GM12891 (cell line): ENCODE results near the gene FGD2.
A peak's percentile ranks its signal among the peaks of the same experiment; 100 is the strongest.

Experiments
- DNase-seq: peaks from one replicate; pipeline ENCODE4 v3.0.0; 2011; ENCODE audit warnings: low spot score; ENCODE audit not compliant: insufficient read length
- FAIRE-seq: peaks from 2 replicates; lab custom pipeline; 2011; peaks lifted over from hg19 to GRCh38; lab: Jason Lieb, UNC
- PAX5 ChIP-seq: IDR thresholded peaks from 2 replicates; pipeline ENCODE4 v1.6.1; 2011; ENCODE audit warnings: low read length, moderate library complexity, mild to moderate bottlenecking; ENCODE audit not compliant: insufficient read depth, severe bottlenecking
- POLR2A ChIP-seq: IDR thresholded peaks from 2 replicates; pipeline ENCODE4 v1.6.1; 2011; ENCODE audit warnings: low read depth, low read length, control low read depth
- POLR2AphosphoS5 ChIP-seq: IDR thresholded peaks from 2 replicates; pipeline ENCODE4 v1.6.1; 2011; ENCODE audit warnings: low read depth, low read length, control low read depth
- POU2F2 ChIP-seq: IDR thresholded peaks from 2 replicates; pipeline ENCODE4 v1.6.1; 2011; ENCODE audit warnings: low read depth, mild to moderate bottlenecking, control low read depth, low read length, moderate library complexity
- SPI1 ChIP-seq: IDR thresholded peaks from 2 replicates; pipeline ENCODE4 v1.6.1; 2011; ENCODE audit warnings: low read depth, low read length, control low read depth
- TAF1 ChIP-seq: IDR thresholded peaks from 2 replicates; pipeline ENCODE4 v1.6.1; 2011; ENCODE audit warnings: low read depth, low read length, control low read depth

Gene FGD2

DNA sequence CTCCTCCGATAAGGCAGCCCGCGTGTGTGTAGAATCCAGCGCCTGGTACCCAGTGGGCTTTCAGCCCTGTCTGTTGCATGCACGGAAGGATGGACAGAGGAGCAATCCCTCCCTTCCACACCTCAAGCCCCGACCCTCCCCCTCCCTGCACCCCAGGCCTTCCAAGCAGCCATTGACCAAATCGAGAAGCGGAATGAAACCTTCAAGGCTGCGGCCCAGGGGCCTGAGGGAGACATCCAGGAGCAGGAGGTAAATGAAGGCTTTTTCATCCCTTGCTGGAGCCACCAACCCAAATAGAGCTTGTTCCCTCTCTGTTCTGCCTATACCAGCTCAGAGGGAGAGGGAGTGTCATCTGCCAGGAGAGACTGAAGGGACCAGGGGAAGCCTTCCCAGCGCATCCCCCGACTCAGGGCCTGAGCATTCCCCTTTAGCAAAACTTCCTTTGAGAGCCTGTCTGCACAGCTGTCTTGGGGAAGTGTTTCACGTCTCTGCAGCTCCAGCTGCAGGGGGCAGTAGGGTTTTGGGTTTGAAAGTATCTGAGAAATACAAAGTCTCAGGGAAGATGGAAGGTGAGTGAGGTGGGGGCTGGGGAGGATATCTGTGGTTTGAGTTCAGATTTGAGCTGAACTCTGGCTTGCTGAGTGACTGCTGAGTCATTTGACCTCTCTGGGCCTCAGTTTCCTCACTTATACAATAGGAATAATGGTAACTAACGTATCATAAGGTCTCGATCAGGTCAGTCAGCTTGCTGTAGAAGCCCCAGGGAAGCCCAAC is 16.1 kb downstream of the FGD2 start:
- no peak for DNase-seq
- TF ChIP-seq POLR2A (no peak), POLR2AphosphoS5 (no peak), TAF1 (no peak), SPI1 (no peak), POU2F2 (no peak), PAX5 (no peak)
- no peak for FAIRE-seq

DNA sequence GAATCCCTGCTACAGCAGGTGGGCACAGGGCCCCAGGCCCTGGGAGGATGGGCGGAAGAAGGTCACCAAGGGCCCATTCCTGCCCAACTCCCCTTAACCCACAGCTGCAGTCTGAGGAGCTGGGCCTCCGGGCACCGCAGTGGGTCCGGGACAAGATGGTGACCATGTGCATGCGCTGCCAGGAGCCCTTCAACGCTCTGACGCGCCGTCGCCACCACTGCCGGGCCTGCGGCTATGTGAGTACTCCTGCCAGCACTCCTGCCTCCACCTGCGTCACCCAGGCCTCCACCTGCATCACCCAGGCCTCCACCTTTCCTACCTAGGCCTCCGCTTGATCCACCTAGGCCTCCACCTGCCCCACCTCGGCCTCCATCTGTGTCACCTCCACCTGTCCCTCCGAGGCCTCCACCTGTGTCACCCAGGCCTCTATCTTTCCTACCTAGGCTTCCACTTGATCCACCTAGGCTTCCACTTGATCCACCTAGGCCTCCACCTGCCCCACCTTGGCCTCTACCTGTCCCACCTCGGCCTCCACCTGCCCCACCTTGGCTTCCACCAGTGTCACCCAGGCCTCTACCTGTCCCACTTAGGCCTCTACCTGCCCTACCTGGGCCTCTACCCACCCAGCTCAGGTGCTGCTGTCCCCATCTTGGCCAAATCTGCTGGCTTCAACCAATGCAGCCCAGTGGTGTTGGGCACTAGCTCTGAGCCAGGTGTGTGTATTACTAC is 16.8 kb downstream of the FGD2 start:
- FAIRE-seq (no peak), DNase-seq (no peak)
- TF ChIP-seq TAF1 (no peak), POU2F2 (no peak), POLR2A (no peak), PAX5 (no peak), POLR2AphosphoS5 (no peak)

DNA sequence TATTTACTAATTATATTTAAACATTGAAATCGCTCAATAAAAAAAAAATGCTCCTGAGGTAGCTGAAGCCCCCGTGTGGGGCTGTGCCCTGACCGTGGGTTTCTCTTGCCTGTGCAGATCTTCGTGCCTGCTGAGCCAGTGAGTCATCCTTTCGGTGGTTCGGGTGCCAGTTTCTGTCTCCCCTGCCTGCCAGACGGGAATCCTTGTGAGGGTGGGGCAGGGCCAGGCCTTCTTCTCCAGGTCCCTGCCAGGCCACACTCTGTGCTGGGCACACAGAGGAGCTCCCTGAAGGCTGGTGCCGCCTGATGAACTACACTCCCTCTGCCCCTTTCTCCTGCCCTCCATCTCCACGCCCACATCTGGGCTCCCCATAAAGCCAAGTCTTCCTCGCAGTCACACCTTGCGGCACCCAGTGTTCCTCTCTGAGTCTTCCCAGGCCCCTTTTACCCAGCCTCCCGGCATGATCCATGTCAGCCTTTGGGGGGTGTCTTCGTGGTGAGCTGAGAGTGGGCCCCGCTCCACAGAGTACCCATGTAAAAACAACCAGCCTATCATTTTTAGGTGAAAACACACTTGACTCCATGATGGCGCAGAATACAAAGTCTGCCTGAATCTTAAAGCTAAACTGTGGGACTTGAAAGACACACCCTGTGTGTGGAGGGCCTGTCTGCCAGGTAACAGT is 19.3 kb downstream of the FGD2 start:
- DNase-seq (no peak), FAIRE-seq (no peak)
- TF ChIP-seq POLR2AphosphoS5, result no peak
- TF ChIP-seq POU2F2, result no peak
- TF ChIP-seq POLR2A, result no peak
- TF ChIP-seq PAX5, result no peak
- no peak for TF ChIP-seq TAF1
- TF ChIP-seq SPI1, result no peak

DNA sequence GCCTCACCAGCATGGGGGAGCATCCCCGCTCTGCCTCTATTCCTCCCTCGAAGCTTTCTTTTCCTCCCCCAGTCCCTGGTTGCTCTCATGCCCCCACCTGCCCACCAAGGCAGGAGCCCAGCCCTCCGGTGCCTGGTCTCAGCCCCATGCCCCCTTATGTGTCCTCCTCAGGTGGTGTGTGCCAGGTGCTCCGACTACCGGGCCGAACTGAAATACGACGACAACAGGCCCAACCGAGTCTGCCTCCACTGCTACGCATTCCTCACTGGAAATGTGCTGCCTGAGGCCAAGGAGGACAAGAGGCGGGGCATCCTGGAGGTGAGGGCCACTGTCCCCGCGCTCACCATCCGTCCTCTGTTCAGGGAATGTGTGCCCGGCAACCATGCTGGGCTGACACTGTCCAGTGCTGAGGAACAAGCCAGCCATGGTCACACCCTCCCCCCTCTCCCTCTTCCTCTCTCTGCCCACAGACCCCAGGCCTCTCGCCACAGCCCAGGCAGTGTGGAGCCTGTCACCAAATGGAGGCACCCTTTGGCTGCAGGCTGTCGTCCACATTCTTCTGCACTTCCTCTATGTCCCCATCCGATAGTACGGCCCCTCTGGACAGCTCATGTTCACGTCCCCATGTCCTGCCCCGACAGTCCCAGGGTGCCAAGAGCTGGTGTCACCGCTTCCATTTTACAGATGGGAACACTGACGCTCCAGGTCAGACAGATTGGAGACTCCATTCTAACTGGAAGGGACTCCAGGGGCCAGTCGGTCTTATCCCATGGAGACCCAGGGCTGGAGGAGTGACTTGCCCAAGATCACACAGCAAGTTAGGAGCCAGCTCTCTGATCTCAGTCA is 20.4 kb downstream of the FGD2 start:
- FAIRE-seq (no peak), DNase-seq (no peak)
- no peak for TF ChIP-seq POLR2A
- TF ChIP-seq POU2F2, result no peak
- TF ChIP-seq PAX5, result no peak
- TF ChIP-seq POLR2AphosphoS5, result no peak
- TF ChIP-seq SPI1, result no peak

DNA sequence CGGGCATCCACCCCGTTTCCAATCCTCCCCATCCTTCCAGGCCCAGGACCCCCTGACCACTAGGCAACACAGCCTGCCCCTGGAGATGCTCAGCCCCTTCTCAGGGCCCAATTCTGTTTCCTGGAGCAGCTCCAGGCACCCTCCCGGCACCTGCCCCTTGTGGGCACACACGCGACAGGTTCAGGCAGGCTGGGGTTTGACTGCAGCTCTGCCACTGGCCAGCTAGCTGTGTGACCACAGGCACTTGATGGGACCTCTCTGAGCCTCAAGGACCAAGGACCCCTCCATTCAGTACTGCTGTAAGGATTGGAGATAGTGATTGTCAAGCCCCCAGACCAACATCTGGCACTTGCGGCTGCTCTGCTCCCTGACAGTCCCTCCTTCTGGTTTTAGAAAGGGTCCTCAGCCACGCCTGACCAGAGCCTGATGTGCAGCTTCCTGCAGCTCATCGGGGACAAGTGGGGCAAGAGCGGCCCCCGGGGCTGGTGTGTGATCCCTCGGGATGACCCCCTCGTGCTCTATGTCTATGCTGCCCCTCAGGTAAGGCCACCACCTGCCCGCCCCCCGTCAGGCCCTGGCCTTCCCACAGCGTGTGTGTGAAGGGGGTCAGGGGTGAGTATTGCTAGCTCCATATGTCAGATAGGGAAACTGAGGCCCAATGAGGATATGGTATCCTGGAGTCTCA is 21.7 kb downstream of the FGD2 start:
- TF ChIP-seq POLR2A (no peak), PAX5 (no peak), SPI1 (no peak), POLR2AphosphoS5 (no peak), TAF1 (no peak), POU2F2 (no peak)
- DNase-seq (no peak), FAIRE-seq (no peak)

DNA sequence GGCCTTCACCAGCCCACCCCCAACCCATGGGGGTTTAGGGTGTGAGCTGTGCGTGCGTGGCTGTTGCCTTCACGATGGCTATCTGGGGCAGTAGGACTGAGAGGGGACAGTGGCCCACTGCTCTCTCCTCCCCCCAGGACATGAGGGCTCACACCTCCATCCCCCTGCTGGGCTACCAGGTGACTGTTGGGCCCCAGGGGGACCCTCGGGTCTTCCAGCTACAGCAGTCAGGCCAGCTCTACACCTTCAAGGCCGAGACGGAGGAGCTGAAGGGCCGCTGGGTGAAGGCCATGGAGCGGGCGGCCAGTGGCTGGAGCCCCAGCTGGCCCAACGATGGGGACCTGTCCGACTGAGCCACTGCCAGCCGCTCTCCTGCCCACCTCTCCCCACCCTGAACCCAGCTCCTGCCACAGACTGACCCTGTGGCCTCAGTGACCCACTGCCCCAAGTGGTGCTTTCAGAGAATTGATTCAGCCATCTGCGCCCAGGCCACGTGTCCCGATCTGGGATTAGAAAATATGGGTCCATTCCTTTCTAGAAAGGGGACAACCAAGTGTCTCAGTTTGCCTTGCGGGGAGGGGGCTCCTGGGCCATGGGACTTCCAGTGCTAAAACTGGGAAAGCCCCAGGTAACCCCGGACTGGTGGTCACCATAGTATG is 22.5 kb downstream of the FGD2 start:
- TF ChIP-seq SPI1 (no peak), TAF1 (no peak), POLR2A (no peak)
- DNase-seq (no peak), FAIRE-seq (no peak)

DNA sequence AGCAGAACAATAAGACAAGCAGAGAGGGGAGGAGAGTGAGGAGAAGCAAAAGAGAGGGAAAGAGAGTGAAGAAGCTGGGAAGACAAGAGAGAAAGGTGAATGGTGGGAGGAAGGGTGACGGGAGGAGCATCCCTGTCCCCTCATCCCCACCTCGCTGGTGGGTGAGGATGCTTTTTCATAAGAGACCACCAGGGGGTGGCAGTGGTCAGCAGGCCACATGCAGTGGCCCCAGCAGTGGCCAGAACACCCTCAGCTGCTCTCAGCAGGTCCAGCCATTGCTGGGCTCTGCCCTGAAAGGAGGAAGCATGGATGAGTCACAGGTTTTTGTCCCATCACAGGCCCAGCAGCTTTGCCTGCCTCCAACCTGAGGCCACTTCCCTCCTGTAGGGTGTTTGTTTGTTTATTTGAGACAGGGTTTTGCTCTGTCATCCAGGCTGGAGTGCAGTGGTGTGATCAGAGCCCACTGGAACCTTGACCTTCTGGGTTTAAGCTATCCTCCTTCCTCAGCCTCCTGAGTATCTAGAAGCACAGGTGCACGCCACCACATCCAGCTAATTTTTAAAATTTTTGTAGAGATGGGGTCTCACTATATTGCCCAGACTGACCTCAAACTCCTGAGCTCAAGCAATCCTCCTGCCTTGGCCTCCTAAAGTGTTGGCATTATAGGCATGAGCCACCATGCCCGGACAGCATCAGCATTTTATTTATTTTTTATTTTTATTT is 24.0 kb downstream of the FGD2 start:
- DNase-seq (no peak), FAIRE-seq (peak; percentile 58)
- TF ChIP-seq SPI1 (no peak), POLR2A (no peak), PAX5 (no peak), POU2F2 (no peak), TAF1 (no peak), POLR2AphosphoS5 (no peak)

DNA sequence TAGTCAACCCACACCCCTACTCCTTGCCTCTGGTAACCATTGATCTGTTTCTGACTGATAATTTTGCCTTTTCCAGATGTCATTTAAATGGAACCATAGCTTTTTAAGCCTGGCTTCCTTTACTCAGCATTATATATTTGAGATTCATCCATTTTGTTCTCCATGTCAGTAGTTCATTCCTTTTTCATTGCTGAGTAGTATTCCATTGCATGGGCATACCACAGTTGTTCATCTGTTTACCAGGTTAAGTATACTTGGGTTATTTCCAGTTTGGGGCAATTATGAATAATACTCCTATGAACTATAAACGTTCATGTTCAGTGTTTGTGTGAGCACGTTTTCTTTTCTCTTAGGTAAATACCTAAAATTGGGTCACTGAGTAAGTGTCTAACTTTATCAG is 25.1 kb downstream of the FGD2 start:
- DNase-seq (no peak), FAIRE-seq (no peak)
- TF ChIP-seq TAF1 (no peak), POU2F2 (no peak), PAX5 (no peak), POLR2AphosphoS5 (no peak), SPI1 (no peak), POLR2A (no peak)
